ENCODE results near the gene CLMN.
"Not testable (repeated sequence)": the region's sequence is repeated elsewhere in the genome, so short reads cannot be mapped to it uniquely, and the experiment has no call there.

The CLMN gene

DNA sequence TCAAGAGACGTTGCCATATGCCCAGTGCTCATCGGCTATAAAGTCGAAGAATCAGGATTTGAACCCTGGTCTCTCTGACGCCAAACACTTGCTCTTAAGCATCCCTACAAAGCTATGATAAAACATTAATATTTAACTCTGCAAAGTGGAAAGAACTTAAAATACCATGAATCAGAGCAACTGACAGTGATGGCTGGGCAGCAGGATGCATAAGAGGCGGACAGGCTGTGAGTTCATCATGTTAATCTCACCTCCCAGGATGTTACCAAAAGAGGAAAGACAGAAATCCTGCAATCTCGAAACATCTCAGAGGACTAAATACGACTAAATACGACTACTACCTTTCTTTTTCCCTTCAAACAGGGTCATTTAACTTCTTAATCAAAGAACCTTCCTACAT, 168.1 kb downstream of the CLMN start:
- DNase-seq, result no peak

DNA sequence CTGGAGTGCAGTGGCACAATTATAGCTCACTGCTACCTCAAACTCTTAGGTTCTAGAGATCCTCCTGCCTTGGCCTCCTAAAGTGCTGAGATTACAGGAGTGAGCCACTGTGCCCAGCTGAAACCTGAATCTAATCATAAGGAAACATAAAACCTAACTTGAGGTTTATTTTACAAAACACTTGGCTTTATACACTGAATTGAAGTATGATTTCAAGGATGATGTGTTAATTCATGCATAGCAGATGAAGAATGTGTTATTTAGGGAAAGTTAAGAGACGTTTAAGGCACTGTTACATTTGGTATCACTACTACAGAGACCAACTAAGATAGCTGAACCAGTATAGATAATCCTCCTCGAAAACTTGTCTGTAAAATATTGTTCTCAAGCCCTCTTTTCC, 168.8 kb downstream of the CLMN start:
- DNase-seq, result no peak

DNA sequence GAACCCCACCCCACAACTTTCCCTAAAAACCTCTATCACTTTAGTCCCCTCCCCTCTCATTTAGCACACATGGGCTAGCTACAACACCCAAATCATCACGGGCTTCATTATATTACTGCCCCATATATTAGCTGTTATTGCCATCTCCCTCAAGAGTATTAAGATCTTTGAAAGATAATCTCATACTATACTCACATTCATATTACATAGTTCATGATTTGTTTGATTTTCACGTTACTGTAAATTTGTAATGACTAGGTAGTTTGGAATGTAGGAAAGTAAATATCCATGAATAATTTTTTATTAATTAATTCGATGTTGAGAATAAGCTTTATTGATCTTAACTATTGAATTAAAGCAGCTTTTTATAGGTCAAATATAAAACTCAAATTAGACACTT, 170.3 kb downstream of the CLMN start:
- DNase-seq, result no peak

DNA sequence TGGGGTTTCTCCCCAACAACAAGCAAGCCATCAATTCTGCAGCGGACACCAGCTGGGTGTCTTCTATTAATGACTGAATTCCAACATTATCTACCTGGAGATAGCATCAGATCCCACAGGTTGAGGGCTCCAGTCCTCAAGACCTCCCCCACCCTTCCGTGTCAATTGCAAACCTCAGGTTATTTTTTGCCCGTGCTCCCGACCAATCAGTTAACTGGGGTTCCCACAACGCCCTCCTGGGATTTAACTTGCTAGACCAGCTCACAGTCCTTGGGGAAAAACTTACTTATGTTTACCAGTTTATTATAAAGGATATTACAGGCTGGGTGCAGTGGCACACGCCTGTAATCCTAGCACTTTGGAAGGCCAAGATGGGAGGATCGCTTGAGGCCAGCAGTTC, 172.1 kb downstream of the CLMN start:
- DNase-seq, result no peak

DNA sequence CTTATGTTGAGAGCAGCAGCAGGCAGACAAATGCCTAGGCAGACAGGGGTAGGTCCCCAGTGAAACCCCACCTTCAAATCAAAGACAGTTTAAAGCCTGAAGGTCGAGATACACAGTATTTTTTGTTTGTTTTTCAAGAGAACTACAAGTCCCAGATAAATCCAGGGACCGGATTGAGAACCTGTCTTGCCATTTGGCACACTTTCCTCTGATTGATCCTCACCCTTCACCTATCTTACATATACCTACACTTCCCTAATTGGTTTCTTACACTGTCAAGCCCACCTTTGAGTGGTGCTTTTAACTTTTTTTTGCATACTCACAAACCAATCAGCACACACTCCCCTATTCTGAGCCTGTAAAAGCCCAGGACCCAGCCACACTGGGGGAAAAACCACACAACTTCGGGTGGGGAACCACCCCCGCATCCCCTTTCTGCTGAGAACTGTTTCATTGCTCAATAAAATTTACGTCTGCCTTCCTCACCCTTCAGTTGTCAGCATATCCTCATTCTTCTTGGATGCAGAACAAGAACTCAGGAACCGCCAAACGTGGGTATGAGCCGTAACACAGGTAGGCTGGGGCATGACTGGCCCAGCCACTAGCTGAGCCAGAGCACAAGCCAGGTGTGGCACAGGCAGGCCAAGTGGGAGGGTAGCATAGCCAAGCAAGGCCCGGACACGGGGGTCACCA, 173.5 kb downstream of the CLMN start:
- no peak for DNase-seq

DNA sequence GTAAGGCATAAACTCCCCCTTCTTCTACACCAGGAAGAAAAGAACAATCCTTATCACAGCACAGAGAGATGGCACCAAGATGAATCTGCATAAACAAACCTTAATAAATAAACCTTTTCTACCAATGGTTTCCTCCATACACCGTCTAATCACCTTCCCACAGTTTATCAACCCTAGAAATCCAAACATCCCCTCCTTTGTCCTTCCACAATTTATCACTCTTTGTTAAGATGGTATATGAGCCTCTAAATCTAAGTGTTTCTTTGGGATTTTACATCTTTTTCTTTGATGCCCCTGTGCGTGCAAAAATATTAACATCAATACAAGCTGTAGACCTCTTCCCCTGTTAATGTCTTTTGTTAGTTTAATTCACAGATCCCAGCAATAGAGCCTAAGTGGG, 174.9 kb downstream of the CLMN start:
- DNase-seq, result no peak

DNA sequence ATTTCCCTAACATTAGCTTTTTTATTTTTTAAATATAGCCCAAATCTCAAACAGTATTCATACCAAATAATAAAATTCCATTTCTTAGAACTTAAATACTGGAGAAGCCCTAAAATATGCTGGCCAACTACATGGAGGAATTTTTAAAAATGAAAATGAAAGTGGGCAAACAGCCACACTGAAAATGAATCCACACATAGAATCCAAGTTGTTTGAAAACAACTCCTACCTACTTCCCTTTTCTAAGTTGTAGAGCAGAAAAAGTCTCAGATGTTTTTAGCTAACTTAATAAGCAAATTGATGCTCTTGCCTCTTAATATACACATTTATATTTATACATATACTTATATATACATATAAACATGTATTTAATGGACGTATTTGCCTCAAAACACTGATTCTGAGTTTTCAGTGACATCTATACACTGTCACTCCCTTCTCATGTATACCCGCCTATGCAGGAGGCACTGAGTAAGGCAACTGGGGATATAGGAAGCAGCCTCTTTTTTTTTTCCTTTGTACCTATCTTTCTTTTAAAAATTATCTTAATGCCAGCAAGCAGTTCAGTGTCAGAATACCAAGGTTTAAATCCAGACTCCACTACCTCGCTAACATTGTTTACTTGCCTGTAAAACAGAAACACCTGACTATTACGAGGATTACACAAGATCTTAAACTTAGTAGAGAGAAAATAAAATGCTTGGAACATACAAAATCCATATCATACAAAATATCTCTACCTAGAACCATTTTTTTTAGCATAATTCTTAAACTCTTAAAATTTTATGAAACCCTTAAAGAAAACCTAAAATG, 175.7 kb downstream of the CLMN start:
- no peak for DNase-seq

DNA sequence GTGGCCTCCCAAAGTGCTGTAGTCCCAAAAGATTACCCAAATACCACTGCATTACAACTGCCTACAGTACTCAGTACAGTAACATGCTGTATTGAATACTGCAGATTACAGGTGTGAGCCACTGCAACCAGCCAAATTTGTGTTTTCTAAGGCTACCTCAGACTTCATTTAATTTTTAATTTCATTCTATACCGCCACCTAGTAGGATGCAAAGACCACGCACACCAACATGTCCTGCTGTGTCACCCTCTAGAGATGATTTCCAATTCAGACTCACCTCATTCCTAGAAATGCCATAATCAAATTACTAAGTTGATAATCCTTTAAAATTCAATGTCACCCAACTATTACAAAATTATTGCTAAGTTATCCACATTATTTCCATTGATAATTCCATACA, 177.5 kb downstream of the CLMN start:
- DNase-seq, result no peak

DNA sequence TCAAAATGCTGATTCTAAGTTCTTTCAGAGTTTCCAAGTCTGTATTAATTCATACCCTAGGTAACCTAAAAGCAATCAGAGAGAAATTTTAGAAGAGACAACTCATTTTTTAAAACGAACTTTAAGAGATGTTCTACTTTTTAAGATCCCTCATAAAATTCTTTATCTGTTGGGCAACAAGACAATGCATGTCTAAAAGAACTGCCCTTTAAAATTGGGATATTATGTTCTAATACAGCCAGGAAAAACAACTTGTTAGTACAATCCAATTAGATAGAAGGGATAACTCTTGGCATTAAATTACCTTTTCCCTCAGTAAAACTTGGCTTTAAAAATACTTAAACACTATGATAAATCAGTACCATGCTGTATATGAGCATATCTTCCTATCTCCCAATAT, 178.0 kb downstream of the CLMN start:
- DNase-seq, result no peak

DNA sequence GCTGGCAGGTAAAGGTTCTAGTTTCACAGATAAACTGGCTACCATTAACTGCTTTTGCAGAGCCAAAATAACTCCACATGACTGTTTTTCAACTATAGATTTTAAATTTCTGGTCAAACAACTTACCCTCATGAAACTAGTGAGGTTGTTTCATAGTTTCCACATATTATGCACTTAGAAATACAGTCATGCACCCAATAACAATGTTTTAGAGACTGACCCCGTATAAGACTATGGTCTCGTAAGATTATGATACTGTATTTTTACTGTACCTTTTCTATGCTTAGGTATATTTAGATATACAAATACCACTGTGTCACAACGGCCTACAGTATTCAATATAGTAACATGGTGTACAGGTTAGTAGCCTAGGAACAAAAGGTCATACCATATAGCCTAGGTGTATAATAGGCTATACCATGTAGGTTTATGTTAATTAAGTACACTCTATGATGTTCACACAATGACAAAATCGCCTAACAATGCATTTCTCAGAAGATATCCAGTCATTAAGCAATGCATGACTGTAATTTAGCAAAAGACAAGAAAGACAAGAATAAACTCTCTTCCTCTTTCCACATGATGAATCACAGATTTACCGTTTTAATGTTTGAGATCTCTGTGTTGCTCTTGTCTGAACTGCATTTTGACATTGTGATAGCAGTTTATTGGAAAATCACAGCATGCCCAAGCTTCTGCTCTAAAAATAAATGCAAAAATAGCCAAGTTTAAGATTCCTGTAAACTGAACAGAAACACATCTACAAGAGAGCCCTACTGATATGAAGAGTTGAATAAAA, 179.4 kb downstream of the CLMN start:
- no peak for DNase-seq

DNA sequence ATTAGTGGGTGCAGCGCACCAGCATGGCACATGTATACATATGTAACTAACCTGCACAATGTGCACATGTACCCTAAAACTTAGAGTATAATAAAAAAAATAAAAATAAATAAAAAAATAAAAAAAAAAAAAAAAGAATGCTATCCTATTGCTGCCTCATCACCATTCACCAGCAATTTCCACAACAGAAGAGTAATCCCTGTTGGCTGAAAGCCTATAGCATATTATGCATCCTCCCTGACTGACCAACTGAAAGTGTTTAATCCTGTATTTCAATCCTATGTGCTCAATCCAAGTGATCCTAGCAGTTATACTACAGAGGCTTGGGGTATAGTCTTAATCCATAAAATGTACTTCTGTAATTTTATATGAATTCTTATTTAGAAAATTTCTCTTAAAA, 180.8 kb downstream of the CLMN start:
- no peak for DNase-seq

DNA sequence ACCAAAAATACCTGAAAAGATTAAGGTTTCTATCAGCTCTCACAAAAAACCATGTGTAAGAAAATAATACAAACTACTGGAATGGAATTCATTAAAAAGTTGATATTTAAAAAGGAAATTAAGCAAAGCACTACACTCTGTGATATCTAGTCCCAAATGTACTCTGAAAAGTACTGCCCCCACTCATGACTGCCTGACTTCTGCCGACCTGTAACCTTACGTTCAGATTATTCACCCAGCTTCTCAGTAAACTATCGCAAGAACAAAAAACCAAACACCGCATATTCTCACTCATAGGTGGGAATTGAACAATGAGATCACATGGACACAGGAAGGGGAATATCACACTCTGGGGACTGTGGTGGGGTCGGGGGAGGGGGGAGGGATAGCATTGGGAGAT, 181.3 kb downstream of the CLMN start:
- not testable (repeated sequence) for DNase-seq

DNA sequence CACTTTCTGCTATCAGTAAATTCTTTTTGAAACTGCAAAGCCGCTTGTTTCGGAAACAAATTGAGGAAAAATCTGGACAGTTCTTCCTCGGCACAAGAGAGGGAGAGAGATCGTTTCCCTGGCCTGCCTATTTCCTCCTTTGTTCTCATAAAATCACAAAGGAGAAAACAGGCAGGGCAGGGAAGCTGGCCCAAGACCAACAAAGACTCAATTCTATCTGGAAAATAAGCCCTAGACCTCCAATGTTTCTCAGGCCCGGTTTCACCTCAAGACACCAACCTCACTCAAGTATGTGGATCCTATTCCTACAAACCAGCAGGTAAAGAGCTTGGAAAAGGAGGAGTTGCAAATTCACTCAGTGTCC, 181.9 kb downstream of the CLMN start:
- no peak for DNase-seq

DNA sequence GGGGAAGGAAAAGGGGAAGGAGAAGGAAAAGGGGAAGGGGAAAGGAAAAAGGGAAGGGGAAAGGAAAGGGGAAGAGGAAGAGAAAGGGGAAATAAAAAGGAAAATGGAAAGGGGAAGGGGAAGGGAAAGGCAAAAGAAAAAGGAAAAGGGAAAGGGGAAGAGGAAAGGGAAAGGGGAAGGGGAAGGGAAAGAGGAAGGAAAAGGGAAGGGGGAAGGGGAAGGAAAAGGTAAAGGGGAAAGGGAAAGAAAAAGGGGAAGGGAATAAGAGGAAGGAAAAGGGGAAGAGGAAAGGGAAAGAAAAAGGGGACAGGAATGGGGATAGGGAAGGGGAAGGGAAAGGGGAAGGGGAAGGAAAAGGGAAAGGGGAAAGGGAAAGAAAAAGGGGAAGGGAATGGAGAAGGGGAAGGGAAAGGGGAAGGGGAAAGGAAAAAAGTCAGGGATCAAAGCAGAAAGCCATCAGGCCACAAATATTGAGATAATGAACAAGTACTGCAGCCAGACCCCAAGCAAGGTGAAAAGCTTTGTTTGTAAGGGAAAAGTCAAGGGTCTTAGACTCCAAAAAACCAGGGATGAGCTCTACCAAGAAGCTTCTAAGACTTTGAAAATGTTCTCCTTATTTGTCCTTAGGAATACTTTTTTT, 182.4 kb downstream of the CLMN start:
- no peak for DNase-seq

DNA sequence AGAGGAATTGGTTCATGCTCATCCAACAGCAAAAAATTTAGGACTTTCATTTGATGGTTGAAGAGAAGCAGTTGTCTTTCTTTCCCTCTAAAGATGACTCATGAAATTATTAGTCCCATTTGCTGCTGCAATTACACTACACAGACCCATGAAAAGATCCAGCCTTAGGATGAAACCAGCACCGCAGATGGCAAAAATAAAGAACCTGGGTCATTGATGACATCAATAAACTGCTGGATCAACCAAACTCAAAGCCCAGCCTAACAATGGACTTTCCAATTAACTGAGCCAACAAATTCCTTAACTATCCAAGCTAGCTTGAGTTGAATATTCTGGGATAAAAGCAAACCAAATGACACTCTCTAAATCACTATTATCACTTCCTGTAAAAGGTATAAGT, 183.1 kb downstream of the CLMN start:
- no peak for DNase-seq

DNA sequence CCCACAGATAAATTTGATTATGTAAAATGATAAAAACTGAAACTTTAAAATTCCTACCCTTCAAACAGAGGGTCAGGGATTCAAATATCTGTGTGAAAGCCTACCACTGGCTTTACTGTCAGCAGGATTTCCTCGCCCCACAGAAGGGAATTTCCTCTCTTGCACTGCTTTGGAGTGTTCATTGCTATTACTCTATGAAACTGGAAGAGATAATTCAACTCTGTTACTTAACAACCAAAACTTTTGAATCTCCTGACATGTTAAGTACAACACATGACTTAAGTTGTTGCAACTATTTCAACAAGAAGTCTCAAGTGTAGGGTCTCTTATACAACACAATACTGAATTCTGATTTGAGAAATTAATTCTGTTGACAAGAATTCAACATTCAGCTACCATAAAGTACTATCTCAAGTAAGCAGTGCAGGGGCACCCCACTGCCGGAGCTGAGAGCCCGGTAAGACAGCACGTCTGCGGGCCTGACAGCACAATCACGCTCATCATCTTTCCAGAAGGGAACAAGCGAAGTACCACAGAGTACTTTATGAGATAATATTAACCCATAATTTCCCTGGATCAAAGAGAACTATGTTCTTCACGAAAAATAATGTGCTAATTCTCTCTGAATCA, 185.3 kb downstream of the CLMN start:
- DNase-seq, result no peak

DNA sequence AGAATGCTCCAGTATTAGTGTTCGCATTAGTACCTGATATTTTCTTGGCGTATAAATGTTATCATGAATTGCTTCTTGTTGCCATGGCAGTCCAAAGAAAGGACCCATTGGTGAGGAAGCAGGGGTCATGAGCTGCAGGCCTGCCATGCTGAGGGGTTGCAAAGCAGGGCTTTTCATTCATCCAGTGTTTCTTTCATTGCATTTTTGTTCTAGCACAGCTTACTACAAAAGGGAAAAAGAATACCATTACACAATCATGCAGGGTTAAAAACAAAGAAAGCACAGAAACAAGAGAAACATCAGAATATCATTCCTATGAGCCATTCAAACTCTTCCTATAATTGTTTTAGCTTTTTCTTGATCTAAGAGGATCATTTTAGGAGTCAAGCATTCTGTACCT, 186.4 kb downstream of the CLMN start:
- DNase-seq, result no peak

DNA sequence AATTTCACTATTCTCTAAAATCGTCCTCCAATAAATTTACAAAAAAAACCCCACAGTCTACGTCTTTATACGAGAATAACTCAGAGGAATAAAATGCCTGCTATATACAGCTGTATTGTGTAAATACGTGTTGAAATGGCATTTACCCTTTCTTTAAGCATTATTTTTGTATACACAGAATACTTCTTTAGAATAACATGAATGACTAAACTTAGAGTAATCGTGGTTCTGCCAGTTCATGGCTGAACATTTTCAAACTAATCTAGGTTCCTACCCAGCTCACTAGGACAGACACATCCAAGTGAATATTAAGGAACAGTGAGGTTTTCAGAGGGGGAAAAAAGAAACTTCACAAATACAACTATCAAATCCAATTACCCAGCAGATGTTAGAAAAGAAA, 186.9 kb downstream of the CLMN start:
- DNase-seq, result no peak

Measured in NCI-H2107 (cell line).